Endodermal cell (in vitro differentiated cells): ENCODE data around the gene MN1. TPM values are rescaled to one million over a fixed set of nuclear protein-coding genes. Genes with fewer than 3 reads are reported as not detected.
A peak's percentile ranks its signal among the peaks of the same experiment; 100 is the strongest.

Experiments
- DNase-seq: peaks from one replicate; pipeline ENCODE4 v3.0.0-alpha.2; 2017
- H3K27ac ChIP-seq: 2 replicates; pipeline ENCODE4 v1.5.1; 2013; ENCODE audit warnings: mild to moderate bottlenecking, low read depth, low read length, moderate library complexity
- H3K27me3 ChIP-seq: 2 replicates; pipeline ENCODE4 v1.6.1; 2013; ENCODE audit warnings: mild to moderate bottlenecking, low read length, moderate library complexity; ENCODE audit not compliant: insufficient read depth, control insufficient read depth, poor library complexity, severe bottlenecking
- H3K36me3 ChIP-seq: 2 replicates; pipeline ENCODE4 v1.7.0; 2013; ENCODE audit warnings: mild to moderate bottlenecking, low read length, moderate library complexity; ENCODE audit not compliant: control insufficient read depth, insufficient read depth
- H3K4me1 ChIP-seq: one replicate; pipeline ENCODE4 v1.7.0; 2013; ENCODE audit warnings: low read length; ENCODE audit not compliant: control insufficient read depth, insufficient read depth
- H3K4me3 ChIP-seq: 2 replicates; pipeline ENCODE4 v1.5.1; 2013; ENCODE audit warnings: mild to moderate bottlenecking, low read length, moderate library complexity
- H3K9ac ChIP-seq: 2 replicates; pipeline ENCODE4 v1.6.1; 2013; ENCODE audit warnings: mild to moderate bottlenecking, low read length, moderate library complexity; ENCODE audit not compliant: poor library complexity, severe bottlenecking; ENCODE audit errors: extremely low read depth
- H3K9me3 ChIP-seq: 2 replicates; pipeline ENCODE4 v1.6.1; 2013; ENCODE audit warnings: mild to moderate bottlenecking, low read length, moderate library complexity; ENCODE audit not compliant: control insufficient read depth
- H3K27ac Mint-ChIP-seq: 2 replicates; pipeline ENCODE4 v1.8.0; 2020; ENCODE audit warnings: mixed read lengths
- H3K27me3 Mint-ChIP-seq: 2 replicates; pipeline ENCODE4 v1.8.0; 2021; ENCODE audit warnings: mild to moderate bottlenecking, mixed read lengths; ENCODE audit not compliant: insufficient read depth
- H3K36me3 Mint-ChIP-seq: 2 replicates; pipeline ENCODE4 v1.8.0; 2020; ENCODE audit warnings: low read depth, mixed read lengths
- H3K4me1 Mint-ChIP-seq: 2 replicates; pipeline ENCODE4 v1.8.0; 2020; ENCODE audit warnings: mixed read lengths
- H3K4me3 Mint-ChIP-seq: 2 replicates; pipeline ENCODE4 v1.8.0; 2020; ENCODE audit warnings: mild to moderate bottlenecking, moderate library complexity, mixed read lengths
- H3K9me3 Mint-ChIP-seq: 2 replicates; pipeline ENCODE4 v1.8.0; 2020; ENCODE audit warnings: mild to moderate bottlenecking, mixed read lengths
- CTCF ChIP-seq: fragments of 200-600 bp; sonication (generic); conservative IDR thresholded peaks from 2 replicates; pipeline ENCODE4 v1.5.0; 2021; ENCODE audit warnings: antibody characterized with exemption, mild to moderate bottlenecking
- WGBS, 2 experiments: methylation state at CpG; one replicate each; pipeline versions ENCODE4 v1.1.5 to v1.1.7; 2013; ENCODE audit warnings: missing lambda C conversion rate in 2 of 2, mixed read lengths in 1 of 2; ENCODE audit not compliant: insufficient coverage in 1 of 2, insufficient read length in 1 of 2; 5-methylcytosine and 5-hydroxymethylcytosine counted together
- total RNA-seq, 2 donors: library from RNA; stranded (reverse); fragmentation: NEBNext Ultra II Directional in 1 of 2; extraction: Animal tissue kit (Norgen Biotek cat#: 25700) in 1 of 2; gene quantifications; 2 replicates in 1 of 2; 3 replicates in 1 of 2; pipeline ENCODE4 v1.2.1, GENCODE V29; 2021

The MN1 gene
- total RNA-seq, 2 donors from 2014 or later, result 4.4 to 17.8 TPM

DNA sequence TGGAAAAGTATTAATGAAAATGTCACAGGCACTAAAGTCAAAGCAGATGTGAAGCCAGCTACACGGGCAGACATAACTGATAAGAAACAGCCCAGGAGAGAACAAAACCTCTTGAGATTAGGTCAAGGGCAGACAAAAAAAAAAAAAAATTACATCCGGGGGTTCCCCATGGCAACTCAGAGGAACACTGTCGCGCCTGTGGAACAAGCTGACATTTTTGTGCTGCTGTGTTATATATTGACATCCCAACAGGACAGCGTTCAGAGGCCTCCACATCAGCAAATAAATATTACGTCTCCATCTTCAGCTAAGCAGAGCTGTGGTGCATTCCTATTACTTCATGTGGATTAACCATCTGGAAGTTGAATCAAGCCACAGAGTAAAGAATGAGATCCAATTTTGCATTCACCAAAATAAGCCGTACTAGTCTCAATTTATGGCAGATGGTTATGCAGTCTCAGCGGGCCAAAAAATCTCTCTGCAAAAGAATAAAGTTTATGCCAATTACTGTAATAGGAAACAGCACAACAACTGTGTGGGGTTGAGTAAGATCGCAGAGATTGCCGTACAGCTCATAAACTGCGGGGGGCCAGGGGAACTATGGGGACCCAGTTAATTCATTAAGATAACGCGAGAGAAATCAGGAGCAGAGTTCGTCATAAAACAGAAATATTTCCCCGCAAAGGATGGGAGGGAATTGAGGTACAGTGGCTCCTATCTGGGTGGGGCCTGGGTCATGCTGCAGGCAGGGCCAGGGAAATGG lies 41.3 kb upstream of the MN1 start:
- 91 to 94% methylated on average over 14 to 15 of the region's 15 CpGs for WGBS, 2 experiments
- H3K27ac Mint-ChIP-seq, result no peak overlapping the region
- Histone ChIP-seq H3K9ac (no peak overlapping the region), H3K27ac (peak overlapping the region; percentile 17), H3K36me3 (peaks cover 7% of the 10 kb centered on the region), H3K9me3 (peaks cover 5% of the 10 kb centered on the region), H3K27me3 (no peaks in the 10 kb centered on the region), H3K4me1 (peaks cover 5% of the 10 kb centered on the region), H3K4me3 (no peak overlapping the region)
- DNase-seq, result no peak
- H3K27me3 Mint-ChIP-seq, result peaks cover 2% of the 10 kb centered on the region
- H3K9me3 Mint-ChIP-seq, result peaks cover 10% of the 10 kb centered on the region
- H3K4me3 Mint-ChIP-seq, result no peak overlapping the region
- H3K4me1 Mint-ChIP-seq, result peaks cover 14% of the 10 kb centered on the region
- TF ChIP-seq CTCF, result no peak
- H3K36me3 Mint-ChIP-seq, result peaks cover 7% of the 10 kb centered on the region

- H3K4me3 Mint-ChIP-seq, result no peak overlapping the region
- peaks cover 5% of the 10 kb centered on the region for H3K4me1 ChIP-seq
Measured at GRCh38 chr22:27842201-27842600, 40.6 kb upstream of the MN1 start.

DNA sequence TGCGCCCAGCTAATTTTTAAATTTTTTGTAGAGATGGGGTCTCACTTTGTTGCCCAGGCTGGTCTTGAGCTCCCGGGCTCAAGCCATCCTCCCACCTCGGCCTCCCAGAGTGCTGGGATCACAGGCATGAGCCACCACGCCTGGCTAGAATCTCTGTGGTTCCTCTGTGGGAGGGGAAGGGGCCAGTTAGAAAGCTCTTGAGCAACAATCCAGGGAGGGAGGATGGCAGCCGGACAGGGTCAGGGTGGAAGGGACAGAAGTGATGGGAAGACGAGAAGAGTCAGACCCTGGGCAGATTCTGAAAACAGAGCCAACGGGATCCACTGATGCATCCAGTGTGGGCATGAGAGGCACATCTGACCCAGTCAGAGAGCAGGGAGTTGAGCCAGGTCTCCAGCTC lies 38.9 kb upstream of the MN1 start:
- no peak overlapping the region for H3K4me3 ChIP-seq
- no peak overlapping the region for H3K4me3 Mint-ChIP-seq
- DNase-seq, result peak; percentile 3
- no peaks in the 10 kb centered on the region for H3K36me3 ChIP-seq
- H3K27ac Mint-ChIP-seq, result no peak overlapping the region
- no peaks in the 10 kb centered on the region for H3K27me3 ChIP-seq
- peaks cover 18% of the 10 kb centered on the region for H3K4me1 Mint-ChIP-seq
- TF ChIP-seq CTCF, result no peak
- H3K4me1 ChIP-seq, result peaks cover 1% of the 10 kb centered on the region
- H3K9ac ChIP-seq, result no peak overlapping the region
- H3K27me3 Mint-ChIP-seq, result peaks cover 3% of the 10 kb centered on the region
- WGBS, 2 experiments, result 89 to 91% methylated on average over 5 to 7 of the region's 7 CpGs
- peaks cover 15% of the 10 kb centered on the region for H3K9me3 Mint-ChIP-seq
- H3K27ac ChIP-seq, result no peak overlapping the region
- peaks cover 10% of the 10 kb centered on the region for H3K9me3 ChIP-seq
- peaks cover 2% of the 10 kb centered on the region for H3K36me3 Mint-ChIP-seq

More at GRCh38 chr22:27842201-27842600, 40.6 kb upstream of the MN1 start:
- H3K27ac ChIP-seq, result no peak overlapping the region
- H3K9ac ChIP-seq, result no peak overlapping the region
- no peak overlapping the region for H3K4me3 ChIP-seq
- Mint-ChIP-seq H3K27me3 (peaks cover 2% of the 10 kb centered on the region), H3K4me1 (peaks cover 14% of the 10 kb centered on the region), H3K36me3 (peaks cover 4% of the 10 kb centered on the region), H3K9me3 (peaks cover 15% of the 10 kb centered on the region), H3K27ac (no peak overlapping the region)
- WGBS, 2 experiments, result 78 to 100% methylated on average over 1 of the region's 1 CpG
- peaks cover 4% of the 10 kb centered on the region for H3K36me3 ChIP-seq
- TF ChIP-seq CTCF, result no peak
- H3K9me3 ChIP-seq, result peaks cover 10% of the 10 kb centered on the region
- no peaks in the 10 kb centered on the region for H3K27me3 ChIP-seq
- peak; percentile 34 for DNase-seq
